Activated CD8-positive, alpha-beta T cell treated with anti-CD3 and anti-CD28 coated beads for 36 hours (primary cell): ENCODE results near the gene SMPD1. TPM values are rescaled to one million over a fixed set of nuclear protein-coding genes. Genes with fewer than 3 reads are reported as not detected.

Experiments
- ATAC-seq: fragments of 200-7000 bp; cut with Tn5 transposase; one replicate; pipeline ENCODE4 v1.10.0; 2021; ENCODE audit warnings: mild to moderate bottlenecking, moderate library complexity
- CTCF ChIA-PET: fragments of 350-600 bp; sonication (Branson Sonifier 250); formaldehyde crosslinking; loops from one replicate; lab custom pipeline; 2021; ENCODE audit warnings: antibody characterized with exemption; lab: Charles Lee
- POLR2A ChIA-PET: fragments of 350-600 bp; sonication (Branson Sonifier 250); formaldehyde crosslinking; loops from one replicate; lab custom pipeline; 2021; ENCODE audit warnings: antibody characterized with exemption; lab: Charles Lee
- DNase-seq: peaks from one replicate; pipeline ENCODE4 v3.0.0-alpha.2; 2020
- H3K27ac Mint-ChIP-seq: one replicate; pipeline ENCODE4 v1.8.0; 2021; ENCODE audit warnings: mild to moderate bottlenecking, mixed read lengths
- H3K27me3 Mint-ChIP-seq: one replicate; pipeline ENCODE4 v1.8.0; 2021; ENCODE audit warnings: mixed read lengths
- H3K36me3 Mint-ChIP-seq: one replicate; pipeline ENCODE4 v1.8.0; 2021; ENCODE audit warnings: low read depth, mixed read lengths
- H3K4me1 Mint-ChIP-seq: one replicate; pipeline ENCODE4 v1.8.0; 2021; ENCODE audit warnings: low read depth, mixed read lengths
- H3K4me3 Mint-ChIP-seq: one replicate; pipeline ENCODE4 v1.8.0; 2021; ENCODE audit warnings: mild to moderate bottlenecking, moderate library complexity, mixed read lengths
- H3K9me3 Mint-ChIP-seq: one replicate; pipeline ENCODE4 v1.8.0; 2021; ENCODE audit warnings: mixed read lengths
- CTCF ChIP-seq: fragments of 200-600 bp; IDR thresholded peaks from one replicate; pipeline ENCODE4 v1.8.0; 2022; ENCODE audit warnings: antibody characterized with exemption, mild to moderate bottlenecking
- intact Hi-C: fragments of 100-400 bp; cut with micrococcal nuclease; formaldehyde crosslinking; loops from one replicate; pipeline ENCODE4 v1.10.0; 2022
- total RNA-seq, 2 experiments: library from RNA; stranded (reverse); gene quantifications; one replicate each; pipeline ENCODE4 v1.2.3, GENCODE V29; 2021

The SMPD1 gene
- total RNA-seq, 2 experiments from 2014 or later: 10.6 to 11.2 TPM

GRCh38 chr11:6402561-6402981, 12.3 kb downstream of the SMPD1 start:
- H3K4me3 Mint-ChIP-seq: peak overlapping the region; percentile 50
- ChIA-PET POLR2A (interaction anchor here (0.6 to 6.0 kb wide), 12 partner anchors 9 to 424 kb away, joined by 3 to 42 read pairs (median 6); partner anchors contain the start of genes APBB1, ARFIP2, SMPD1 and TIMM10B), CTCF (interaction anchor here (0.7 to 6.2 kb wide), 12 partner anchors 9 to 281 kb away, joined by 3 to 45 read pairs (median 5); partner anchors contain the start of genes APBB1, MRPL17 and SMPD1)
- intact Hi-C loops: no loop called here
- no peaks in the 10 kb centered on the region for H3K9me3 Mint-ChIP-seq
- H3K36me3 Mint-ChIP-seq: peaks cover 12% of the 10 kb centered on the region
- peaks cover 75% of the 10 kb centered on the region for H3K4me1 Mint-ChIP-seq
- no peak for TF ChIP-seq CTCF
- no peaks in the 10 kb centered on the region for H3K27me3 Mint-ChIP-seq
- ATAC-seq (peak; percentile 82), DNase-seq (peak; percentile 92)
- H3K27ac Mint-ChIP-seq: peak overlapping the region; percentile 93

- TF ChIP-seq CTCF: no peak
- H3K4me3 Mint-ChIP-seq: no peak overlapping the region
- DNase-seq (no peak), ATAC-seq (no peak)
- CTCF ChIA-PET: interaction anchor here (0.9 to 6.2 kb wide), 9 partner anchors 14 to 102 kb away, joined by 3 to 45 read pairs (median 6); partner anchors contain the start of genes APBB1 and SMPD1
- intact Hi-C loops: no loop called here
- peaks cover 16% of the 10 kb centered on the region for H3K36me3 Mint-ChIP-seq
- H3K9me3 Mint-ChIP-seq: no peaks in the 10 kb centered on the region
- no peaks in the 10 kb centered on the region for H3K27me3 Mint-ChIP-seq
- POLR2A ChIA-PET: interaction anchor here (0.7 to 6.0 kb wide), 10 partner anchors 8 to 78 kb away, joined by 3 to 42 read pairs (median 8); partner anchors contain the start of genes APBB1, ARFIP2, SMPD1 and TIMM10B
- peaks cover 79% of the 10 kb centered on the region for H3K4me1 Mint-ChIP-seq
- H3K27ac Mint-ChIP-seq: peak overlapping the region; percentile 93
Measured at GRCh38 chr11:6403539-6403938, 13.3 kb downstream of the SMPD1 start.

GRCh38 chr11:6404342-6405051, 14.2 kb downstream of the SMPD1 start:
- Mint-ChIP-seq H3K9me3 (no peaks in the 10 kb centered on the region), H3K27ac (peak overlapping the region; percentile 60), H3K36me3 (peaks cover 12% of the 10 kb centered on the region), H3K4me3 (no peak overlapping the region), H3K27me3 (no peaks in the 10 kb centered on the region), H3K4me1 (peaks cover 75% of the 10 kb centered on the region)
- ATAC-seq (peak; percentile 57), DNase-seq (peak; percentile 57)
- TF ChIP-seq CTCF: no peak
- POLR2A ChIA-PET: interaction anchor here (0.7 to 6.0 kb wide), 6 partner anchors 9 to 77 kb away, joined by 3 to 42 read pairs (median 5); partner anchors contain the start of genes ARFIP2, SMPD1 and TIMM10B
- intact Hi-C loops: no loop called here
- CTCF ChIA-PET: no interaction called here

- Mint-ChIP-seq H3K27me3 (no peaks in the 10 kb centered on the region), H3K4me1 (peaks cover 80% of the 10 kb centered on the region), H3K27ac (no peak overlapping the region), H3K9me3 (no peaks in the 10 kb centered on the region), H3K4me3 (no peak overlapping the region), H3K36me3 (peaks cover 13% of the 10 kb centered on the region)
- no peak for ATAC-seq
- CTCF ChIA-PET: interaction anchor here (1.1 to 1.3 kb wide), 2 partner anchors 15 to 26 kb away, joined by 3 to 4 read pairs; partner anchors contain the start of gene SMPD1
- no peak for DNase-seq
- TF ChIP-seq CTCF: no peak
- POLR2A ChIA-PET: interaction anchor here (1.1 to 1.7 kb wide), 5 partner anchors 9 to 38 kb away, joined by 4 to 5 read pairs (median 4); partner anchors contain the start of gene APBB1
- intact Hi-C loops: no loop called here
Measured at GRCh38 chr11:6405052-6405667, 14.9 kb downstream of the SMPD1 start.
